HS-27A (cell line): Measurements from ENCODE around the gene EDNRB.
"Not testable (repeated sequence)": the region's sequence is repeated elsewhere in the genome, so short reads cannot be mapped to it uniquely, and the experiment has no call there.

Source experiments
- DNase-seq: peaks from one replicate; pipeline ENCODE4 v3.0.0-alpha.2; 2012; ENCODE audit warnings: low read depth, missing footprints

EDNRB gene

DNA sequence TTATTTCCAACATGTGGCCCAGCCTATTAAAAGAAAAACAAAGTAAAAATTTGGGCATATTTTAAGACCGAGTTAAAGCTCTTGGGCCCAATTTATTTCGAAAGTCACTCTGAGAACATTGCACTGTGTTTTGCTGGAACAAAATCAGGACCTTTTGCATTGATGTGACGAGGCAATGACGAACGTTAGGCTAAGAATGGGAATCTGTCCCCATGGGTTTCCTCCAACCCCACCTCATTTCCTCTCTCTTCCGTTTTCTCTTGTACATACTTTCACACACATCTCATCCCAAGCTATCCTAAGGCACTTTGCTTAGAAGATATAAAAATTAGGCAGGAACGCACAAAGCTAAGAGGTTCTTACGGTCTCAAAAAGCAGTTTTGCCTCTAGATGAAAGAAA, 22.1 kb downstream of the EDNRB start:
- DNase-seq, result no peak

DNA sequence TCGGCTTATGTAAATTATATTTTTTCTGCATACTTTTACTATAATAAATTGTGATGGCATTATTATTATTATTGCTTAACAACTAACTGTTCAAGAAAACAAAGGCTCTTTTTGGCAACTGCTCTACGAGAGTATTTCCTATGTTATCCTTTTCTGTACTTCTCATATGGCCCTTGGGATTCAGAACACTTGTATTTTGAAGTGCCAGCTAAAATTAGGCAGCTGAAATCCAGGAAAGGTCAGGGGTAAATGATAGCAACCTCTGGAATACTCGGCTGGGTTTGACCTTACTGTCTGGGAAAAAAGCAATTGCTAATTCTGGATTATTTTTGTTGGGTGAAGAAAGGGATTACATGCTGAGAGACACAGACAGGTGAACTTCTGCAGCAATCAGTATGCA, 23.9 kb downstream of the EDNRB start:
- DNase-seq, result no peak

DNA sequence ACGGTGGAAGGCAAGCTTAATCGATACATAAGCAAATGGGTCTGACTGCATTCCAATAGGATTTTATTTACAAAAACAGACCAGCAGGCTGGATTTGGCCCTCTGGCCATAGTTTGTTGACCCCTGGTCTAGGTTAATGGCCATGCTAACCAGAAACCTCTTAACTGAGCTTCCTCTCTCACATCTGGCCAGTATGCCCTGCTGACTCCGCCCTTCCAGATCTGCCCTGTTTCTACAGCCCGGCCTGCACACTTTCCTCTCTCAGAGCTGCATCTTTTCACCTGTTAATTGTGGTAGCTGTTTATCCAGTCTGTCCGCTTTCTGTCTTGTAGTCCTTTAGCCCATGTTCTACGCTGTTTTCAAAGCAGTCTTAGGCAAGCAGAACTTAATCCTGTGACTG, 25.6 kb downstream of the EDNRB start:
- DNase-seq, result no peak

DNA sequence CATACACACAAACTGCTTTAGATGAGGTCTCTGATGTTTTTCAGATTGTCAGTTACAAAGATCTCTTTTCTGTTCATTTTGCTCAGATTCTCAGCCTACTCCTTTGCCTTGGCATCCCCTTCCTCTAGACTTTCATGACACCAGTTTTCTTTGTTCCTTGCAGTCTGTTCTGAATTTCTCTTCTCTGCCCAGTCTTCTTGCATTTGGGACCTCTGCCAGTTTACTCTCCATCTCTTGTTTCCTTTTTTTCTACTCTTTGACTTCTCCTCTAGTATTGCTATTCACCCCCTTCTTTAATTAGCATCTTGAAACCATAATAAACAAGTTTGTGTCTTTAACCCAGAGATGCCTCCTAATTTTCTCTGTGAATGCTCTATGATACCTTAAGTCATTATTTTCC, 26.1 kb downstream of the EDNRB start:
- DNase-seq, result no peak

DNA sequence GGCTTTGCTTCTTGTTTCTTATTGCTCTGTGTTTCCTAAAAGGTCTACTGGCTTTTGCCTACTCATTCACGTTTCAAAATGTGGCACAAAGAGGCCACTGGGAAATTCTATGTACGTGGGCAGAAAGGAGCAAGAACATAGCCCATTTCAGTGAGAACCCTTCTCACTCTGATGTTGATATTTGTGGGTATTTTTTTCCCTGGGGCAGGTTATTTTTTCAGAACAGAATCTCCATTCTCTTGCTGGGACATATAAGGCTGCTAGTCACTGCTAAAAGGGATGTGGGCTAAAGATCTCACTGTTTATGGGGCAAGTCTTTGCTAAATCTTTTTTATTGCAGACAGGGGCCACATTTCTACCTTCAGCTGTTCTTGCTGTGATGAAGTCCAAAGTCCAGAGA, 27.1 kb downstream of the EDNRB start:
- no peak for DNase-seq

DNA sequence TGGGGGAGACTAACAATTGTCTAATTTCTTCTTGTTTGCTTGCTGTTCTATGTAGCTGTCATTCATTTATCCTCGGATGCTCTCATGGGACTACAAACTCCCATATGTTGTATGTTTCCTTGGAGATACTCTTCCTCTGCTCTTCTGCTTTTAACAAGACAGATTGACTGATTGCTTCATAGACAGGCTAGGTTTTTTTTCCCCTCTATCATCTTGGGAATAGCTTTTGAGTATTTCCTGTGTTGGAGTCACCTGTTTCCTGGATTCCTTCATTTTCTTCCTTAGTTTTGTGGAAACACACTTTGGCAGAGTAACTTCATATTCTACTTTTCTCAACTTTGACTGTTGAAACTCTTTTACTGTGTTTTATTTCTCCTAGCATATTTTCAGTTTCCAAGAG, 27.6 kb downstream of the EDNRB start:
- DNase-seq, result no peak

DNA sequence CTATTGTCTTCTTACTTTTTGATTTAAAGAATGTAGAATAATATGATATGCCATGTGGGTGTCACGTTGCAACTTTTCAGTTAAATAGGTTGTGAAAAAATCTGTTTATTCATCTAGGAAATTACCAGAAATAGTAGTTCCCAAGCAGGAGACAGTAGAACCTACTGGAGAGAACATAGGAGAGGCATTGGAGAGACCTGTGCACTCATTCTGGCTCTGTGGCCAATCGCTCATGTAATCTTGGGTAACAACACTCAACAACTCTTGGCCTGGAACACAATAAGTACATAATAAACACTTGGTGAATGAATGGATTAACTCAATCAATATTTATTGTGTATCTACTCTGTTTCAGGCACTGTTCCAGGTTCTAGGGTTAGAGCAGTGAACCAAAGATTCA, 35.3 kb downstream of the EDNRB start:
- DNase-seq, result no peak

DNA sequence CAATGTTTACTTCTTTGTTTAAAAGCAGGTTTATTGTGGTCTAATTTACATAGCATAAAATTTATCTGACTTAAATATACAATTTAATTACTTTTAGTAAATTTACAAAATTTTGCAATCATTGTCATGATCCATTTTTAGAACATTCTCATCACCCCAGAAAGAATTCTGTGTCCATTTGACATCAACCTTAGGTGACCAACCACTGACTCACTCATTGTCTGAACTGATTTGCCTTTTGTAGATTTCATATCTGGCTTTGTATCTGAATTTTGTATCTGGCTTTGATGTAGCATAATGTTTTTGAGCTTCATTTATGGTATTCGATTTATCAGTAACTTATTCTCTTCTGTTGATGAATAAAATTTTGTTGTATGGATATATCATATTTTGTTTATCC, 40.4 kb downstream of the EDNRB start:
- no peak for DNase-seq

DNA sequence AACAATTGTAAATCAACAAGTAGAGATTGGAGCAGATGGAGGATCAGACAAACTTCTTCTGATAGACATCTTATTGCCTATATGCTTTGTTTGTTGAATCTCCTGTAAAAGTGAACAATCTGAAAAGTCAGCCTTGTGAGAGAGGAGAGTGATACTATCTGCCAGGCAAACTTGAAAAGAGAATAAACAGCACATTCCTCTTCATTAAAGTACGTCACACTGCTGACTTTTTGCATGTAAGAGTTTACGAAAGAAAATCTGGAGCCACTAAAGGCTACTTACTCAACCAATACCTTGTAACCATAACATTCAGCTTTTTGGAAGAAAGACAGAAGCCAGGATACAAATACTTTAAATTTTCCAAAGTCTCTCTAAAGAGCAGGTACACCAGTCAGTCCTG, 42.5 kb downstream of the EDNRB start:
- DNase-seq, result no peak

DNA sequence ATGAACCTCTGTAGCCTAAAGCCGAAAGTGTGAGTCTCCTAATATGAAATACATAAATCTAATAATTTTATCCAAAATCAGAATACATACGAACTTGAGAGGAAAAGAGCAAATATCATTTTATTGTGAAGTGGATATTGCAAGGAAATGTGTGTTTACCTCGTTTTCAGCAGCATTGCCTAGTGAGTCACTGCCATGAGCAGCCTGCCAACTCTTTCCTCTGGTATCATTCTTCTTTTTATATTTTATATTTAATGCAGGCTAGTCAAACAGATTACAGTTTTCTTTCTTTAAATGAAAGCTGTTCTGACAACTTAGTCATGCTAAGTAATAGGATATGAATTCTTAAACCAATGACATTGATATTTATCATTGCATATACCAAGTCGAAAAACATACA, 44.2 kb downstream of the EDNRB start:
- no peak for DNase-seq

DNA sequence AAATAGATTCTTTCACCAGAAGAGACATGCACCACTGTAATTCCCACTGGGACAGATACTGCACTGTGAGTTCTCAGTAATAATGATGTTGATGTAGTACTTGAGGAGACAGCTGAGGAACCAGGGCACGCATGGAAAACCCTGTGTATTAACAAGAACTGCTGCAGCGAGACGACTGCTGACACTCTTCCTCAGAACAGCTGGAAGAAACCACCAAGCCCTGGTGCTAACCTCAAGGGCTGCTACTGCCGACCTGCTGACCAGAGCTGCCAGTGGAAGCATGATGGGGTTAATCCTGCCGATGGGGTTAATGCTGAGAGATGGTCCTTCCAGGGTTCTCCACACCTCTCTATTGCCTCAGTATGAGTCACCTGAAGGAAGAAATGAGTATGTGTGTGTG, 45.6 kb downstream of the EDNRB start:
- no peak for DNase-seq

DNA sequence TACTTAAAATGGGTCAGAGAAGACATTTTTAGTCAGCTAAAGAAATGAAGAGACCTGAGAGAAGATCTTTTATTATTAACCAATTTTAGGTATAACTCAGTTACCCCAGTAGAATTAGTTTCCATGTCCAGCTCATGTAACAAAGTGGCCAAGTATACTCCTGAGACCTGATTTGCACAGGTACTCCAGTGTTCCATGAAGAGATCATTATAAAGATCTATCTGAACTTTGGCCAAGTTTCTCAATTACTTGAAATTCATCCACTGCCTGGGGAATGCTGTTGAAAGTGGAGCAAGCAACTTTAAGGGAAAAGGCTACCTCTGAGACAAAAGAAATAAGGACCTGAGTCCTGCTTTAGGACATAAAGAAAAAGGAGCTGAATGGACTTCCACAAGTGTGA, 47.0 kb downstream of the EDNRB start:
- DNase-seq, result no peak

DNA sequence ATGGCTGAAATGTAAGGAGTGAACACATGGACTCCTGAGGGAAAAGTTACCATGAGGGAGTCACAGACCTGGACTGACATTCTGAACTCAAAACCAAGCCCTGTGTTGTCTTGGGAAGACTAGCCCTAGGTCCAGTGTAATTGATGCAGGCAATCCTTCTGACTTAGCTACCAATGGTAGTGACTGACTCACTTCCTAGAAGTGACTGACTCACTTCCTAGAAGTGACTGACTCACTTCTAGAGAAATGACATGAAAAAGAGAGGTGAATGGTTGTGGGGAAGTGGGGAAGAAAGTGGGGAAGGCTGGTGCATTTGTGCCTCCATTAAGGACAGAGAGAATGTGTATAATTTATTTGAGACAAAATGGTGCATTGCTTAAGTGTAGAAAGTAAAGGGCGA, 49.9 kb downstream of the EDNRB start:
- no peak for DNase-seq

DNA sequence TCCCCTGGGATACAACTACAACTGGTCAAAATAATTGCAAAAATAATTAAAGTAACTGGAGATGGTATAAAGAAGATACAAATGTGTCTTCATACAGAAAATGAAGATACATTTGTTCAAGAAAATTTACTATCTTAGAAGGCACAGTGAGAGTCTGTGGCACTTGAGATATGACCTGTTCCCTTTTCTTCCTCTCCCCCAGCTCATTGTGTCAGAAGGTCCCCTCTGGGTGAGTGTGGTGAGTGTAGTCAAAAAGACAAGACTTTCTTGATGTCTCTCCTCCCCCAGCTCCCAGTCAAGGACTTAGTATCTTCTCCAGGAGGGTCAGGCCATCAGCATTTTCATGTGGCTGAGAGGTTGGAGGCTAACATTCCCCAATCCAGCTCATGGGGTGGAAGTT, 51.7 kb downstream of the EDNRB start:
- no peak for DNase-seq

DNA sequence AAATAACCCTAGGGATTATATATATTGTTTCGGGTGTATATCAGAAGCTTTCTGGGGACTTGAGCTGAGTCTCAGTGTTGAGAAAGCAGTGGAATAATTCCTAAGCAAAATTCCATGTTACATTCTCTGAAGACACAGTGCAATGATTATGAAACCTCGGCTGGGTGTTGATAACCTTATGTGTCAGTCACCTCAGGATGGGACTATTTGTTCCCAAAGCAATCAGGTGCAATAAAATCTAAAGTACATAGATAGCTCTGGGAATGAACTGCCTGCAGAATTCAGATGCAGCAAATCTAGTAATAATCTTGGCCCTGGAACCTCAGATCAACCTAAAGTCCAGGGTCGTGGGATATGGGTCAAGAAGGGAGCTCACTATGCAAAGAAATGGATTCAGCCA, 53.0 kb downstream of the EDNRB start:
- DNase-seq, result no peak

DNA sequence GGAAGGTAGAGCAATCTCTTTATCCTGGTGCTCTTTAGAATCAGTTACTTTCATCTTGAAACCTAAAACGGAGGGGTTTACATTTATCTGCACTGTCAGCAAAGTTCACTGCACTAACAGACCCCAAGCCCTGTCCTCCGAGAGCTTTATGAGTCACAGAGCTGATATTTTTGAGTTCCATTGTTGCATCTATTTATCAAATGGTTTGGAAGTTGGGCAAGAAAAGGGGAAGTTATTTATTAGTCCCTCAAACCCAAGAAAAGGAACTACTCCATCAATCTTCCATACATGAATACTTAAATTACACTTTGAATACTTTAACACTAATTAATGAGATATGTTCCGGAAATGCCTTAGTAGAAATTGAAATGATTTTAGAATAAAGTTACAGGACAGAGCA, 55.5 kb downstream of the EDNRB start:
- no peak for DNase-seq

DNA sequence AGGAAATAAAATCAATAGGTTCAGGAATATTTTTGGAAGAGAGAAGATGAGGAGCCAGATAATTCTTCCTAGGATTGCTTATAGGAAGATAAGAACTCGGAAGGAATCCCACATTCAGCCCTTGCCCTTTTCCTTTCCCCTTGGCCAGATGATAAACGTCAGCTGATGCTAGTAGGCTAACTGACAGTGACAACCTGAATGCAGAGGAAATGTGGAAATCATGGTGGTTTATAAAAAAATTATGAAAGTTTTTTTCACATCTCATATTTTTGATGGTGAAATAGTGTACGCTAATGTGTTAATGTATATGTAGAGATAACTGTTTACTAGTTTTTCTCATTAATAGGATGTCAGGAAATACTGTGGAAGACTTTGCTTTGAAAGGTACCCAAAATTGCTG, 56.9 kb downstream of the EDNRB start:
- DNase-seq, result no peak

DNA sequence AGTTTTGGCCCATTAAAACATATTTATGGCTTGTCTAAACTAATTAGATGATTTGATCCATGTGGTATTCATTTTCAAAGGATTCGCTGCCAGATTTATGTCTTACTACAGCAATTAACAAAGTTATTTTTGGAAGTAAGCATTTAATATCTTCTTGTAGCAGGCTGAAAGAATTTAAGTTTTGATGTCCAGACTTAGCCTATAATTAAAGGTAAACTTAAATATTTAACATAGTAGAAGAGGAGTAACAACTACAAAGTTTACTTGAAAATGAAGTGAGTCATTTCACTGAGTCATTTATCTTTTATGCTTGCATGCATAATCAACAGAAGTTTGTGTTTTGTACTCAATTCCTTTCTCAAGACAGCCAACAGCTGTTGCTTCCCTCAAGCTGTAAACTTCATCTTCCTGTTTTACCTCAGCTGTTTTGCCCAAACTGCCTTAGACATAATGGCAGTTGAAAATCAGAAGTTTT, 58.1 kb downstream of the EDNRB start:
- DNase-seq, result no peak

DNA sequence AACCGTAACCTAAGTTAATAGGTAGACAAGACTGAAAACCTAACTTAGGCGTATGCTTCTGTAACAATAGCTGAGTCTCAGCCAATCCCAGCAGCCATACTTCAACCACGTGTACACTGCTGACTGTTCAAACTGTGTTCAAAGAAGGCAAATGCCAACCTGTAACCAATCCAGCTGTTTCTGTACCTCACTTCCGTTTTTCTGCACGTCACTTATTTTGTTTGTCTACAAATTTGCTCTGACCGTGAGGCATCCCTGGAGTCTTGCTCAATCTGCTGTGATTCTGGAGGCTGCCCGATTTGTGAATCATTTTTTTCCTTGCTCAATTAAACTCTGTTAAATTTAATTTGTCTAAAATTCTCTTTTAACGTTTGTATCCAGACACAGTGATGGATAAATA, 59.2 kb downstream of the EDNRB start:
- DNase-seq, result no peak

DNA sequence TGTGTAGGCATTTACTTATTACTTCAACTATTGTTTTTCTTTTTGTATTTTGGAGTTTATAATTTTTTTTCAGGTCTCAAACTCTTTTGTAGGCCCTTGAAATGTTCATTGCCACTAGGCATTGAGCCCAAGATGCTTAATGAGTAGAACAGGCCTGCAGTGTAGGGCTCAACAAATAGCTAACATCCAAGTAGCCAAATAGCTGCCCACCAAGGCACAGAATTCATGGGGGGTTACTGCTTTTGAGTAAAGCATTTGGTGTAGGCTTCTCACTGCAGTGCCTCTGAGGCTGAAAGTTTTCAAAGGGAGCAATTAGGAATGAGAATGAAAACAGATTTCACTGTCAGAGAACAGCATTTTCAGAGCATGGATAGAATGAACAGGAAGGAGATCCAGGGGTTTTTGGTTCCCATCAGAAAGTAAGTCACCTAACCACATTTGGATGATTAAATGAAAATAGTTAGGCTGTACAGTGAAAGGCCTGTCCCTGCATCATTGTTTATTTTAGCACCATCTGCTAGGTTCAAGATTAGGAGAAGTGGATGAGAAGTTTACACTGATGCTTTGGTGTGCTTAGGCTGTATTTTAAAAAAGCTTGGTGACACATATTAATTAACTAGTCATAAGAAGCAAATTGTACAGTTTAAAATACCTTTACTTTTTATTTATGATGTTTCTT, 61.0 kb downstream of the EDNRB start:
- no peak for DNase-seq

DNA sequence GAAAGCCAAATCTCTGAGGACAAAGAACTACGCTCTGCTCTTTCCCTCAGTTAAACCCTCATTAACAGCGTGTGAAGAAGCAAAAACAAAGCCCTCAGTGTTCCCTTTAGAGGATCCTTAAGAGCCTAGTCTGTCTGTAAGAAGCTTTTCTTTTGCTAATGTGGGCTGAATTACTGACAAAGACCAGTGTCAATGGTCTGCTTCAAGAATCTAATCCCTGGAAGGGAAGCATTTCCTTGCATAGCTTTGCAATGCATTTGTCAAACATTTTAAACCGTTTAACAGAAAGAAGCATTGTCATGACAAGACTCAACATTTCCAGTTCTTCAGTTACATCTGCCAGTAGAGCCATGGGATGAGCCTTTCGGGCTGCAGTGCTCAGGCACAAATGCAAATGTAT, 64.9 kb downstream of the EDNRB start:
- no peak for DNase-seq

DNA sequence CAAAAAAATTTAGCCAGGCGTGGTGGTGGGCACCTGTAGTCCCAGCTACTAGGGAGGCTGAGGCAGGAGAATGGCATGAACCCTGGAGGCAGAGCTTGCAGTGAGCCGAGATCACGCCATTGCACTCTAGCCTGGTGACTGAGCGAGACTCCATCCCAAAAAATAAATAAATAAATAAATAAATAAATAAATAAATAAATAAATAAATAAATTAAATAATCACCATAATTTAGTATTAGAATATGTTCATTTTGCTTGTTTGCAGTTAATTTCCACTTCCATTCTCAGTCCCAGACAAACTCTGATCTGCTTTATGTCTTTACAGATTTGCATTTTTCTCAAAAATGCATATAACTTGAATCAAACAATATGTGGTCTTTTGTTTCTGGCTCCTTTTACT, 70.6 kb downstream of the EDNRB start:
- DNase-seq, result not testable (repeated sequence)

DNA sequence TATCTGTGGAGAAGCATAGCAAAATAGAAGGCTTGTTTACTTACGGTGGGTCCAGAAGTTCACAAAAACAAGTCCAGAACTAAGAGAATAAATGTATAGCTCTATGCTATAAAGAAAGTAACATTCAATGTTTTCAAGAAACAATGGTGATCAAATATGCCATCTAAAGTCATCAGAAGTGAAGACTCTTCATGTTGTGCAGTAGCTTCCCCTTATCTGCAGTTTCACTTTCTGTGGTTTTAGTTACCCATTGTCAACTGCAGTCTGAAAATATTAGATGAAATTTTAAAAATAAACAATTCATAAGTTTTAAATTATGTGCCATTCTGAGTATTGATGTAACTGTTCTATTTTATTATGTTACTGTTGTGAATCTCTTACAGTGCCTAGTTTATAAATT, 72.5 kb downstream of the EDNRB start:
- DNase-seq, result no peak
